GM19351 (cell line): ENCODE measurements around the gene ICAM5.

Experiments used
- ATAC-seq: cut with Tn5 transposase; IDR thresholded peaks from one replicate; pipeline ENCODE4 v1.9.1; 2021; ENCODE audit warnings: mild to moderate bottlenecking, moderate library complexity; ENCODE audit not compliant: unreplicated experiment

The ICAM5 gene

DNA sequence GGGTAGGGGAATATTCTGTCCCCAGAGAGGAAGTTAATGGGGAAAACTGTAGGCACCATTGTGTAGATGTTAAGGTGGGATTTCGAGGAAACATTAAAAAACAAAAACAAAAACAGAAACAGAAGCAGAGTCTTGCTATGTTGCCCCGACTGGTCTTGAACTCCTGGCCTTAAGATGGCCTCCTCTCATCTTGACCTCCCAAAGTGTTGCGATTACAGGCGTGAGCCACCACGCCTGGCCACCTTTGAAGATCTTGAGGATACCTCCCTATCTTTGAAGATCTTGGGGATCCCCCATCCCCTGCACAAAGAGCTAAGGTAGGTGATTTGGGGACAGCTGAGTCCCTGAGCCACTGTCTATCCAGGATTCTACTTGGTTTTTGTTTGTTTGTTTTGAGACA is 50.2 kb downstream of the ICAM5 start:
- no peak for ATAC-seq

- no peak for ATAC-seq
Measured at GRCh38 chr19:10343495-10343894, 53.7 kb downstream of the ICAM5 start.

DNA sequence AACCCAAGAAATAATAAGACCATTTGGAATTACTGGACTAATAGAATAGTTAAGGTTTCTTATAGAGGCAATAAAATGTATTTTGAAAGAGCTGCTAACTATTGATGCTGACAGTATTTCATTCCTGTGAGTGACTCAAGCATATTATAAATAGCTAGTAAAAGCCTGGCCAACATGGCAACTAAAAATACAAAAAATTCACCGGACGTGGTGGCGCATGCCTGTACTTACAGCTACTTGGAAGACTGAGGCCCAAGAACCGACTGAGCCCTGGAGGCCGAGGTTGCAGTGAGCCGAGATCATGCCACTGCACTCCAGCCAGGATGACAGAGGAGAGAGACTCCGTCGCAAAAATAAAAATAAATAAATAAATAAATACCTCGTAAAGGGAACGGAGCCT is 55.0 kb downstream of the ICAM5 start:
- no peak for ATAC-seq
